Stimulated activated CD8-positive, alpha-beta memory T cell treated with anti-CD3 and anti-CD28 coated beads, Interleukin-15, amount 100 ng/mL, for 4 hours (primary cell): Measurements from ENCODE around the gene ACOXL.

Experiments
- DNase-seq, 2 donors: peaks; one replicate each; pipeline ENCODE4 v3.0.0-alpha.2; 2020; ENCODE audit warnings: low read depth in 2 of 2

ACOXL gene

GRCh38 chr2:110718990-110719389 lies 13.4 kb upstream of the ACOXL start:
- no peak for DNase-seq

- no peak for DNase-seq
Observed at GRCh38 chr2:110720547-110720946, 11.8 kb upstream of the ACOXL start.

GRCh38 chr2:110724820-110725219 lies 7.6 kb upstream of the ACOXL start:
- DNase-seq, result no peak

GRCh38 chr2:110725370-110725769 lies 7.0 kb upstream of the ACOXL start:
- DNase-seq, result no peak

GRCh38 chr2:110725859-110726258 lies 6.5 kb upstream of the ACOXL start:
- no peak for DNase-seq

GRCh38 chr2:110726285-110726684 lies 6.1 kb upstream of the ACOXL start:
- DNase-seq, result no peak

- no peak for DNase-seq
Observed at GRCh38 chr2:110727923-110728322, 4.5 kb upstream of the ACOXL start.

- no peak for DNase-seq
Observed at GRCh38 chr2:110729106-110729505, 3.3 kb upstream of the ACOXL start.

GRCh38 chr2:110731064-110731463 lies 1.3 kb upstream of the ACOXL start:
- no peak for DNase-seq

GRCh38 chr2:110735366-110735765 lies 3.0 kb downstream of the ACOXL start:
- no peak for DNase-seq

GRCh38 chr2:110737783-110738182 lies 5.4 kb downstream of the ACOXL start:
- no peak for DNase-seq

GRCh38 chr2:110740747-110741349 lies 8.5 kb downstream of the ACOXL start:
- DNase-seq, result no peak

- DNase-seq, result no peak
Observed at GRCh38 chr2:110741491-110741980, 9.2 kb downstream of the ACOXL start.

GRCh38 chr2:110742412-110742811 lies 10.0 kb downstream of the ACOXL start:
- DNase-seq, result no peak

GRCh38 chr2:110743600-110743999 lies 11.2 kb downstream of the ACOXL start:
- DNase-seq, result no peak

GRCh38 chr2:110744429-110744828 lies 12.1 kb downstream of the ACOXL start:
- DNase-seq, result no peak

- no peak for DNase-seq
Observed at GRCh38 chr2:110745048-110745447, 12.7 kb downstream of the ACOXL start.

- DNase-seq, result no peak
Observed at GRCh38 chr2:110746586-110747521, 14.5 kb downstream of the ACOXL start.

GRCh38 chr2:110747522-110748488 lies 15.4 kb downstream of the ACOXL start:
- DNase-seq, result no peak

- peak; percentile 14 to 19 for DNase-seq
Observed at GRCh38 chr2:110748489-110748867, 16.1 kb downstream of the ACOXL start.

GRCh38 chr2:110751642-110752041 lies 19.3 kb downstream of the ACOXL start:
- no peak for DNase-seq

GRCh38 chr2:110752871-110753270 lies 20.5 kb downstream of the ACOXL start:
- no peak for DNase-seq
